ENCODE data around the gene ZNF200.
"Not testable (repeated sequence)": the region's sequence is repeated elsewhere in the genome, so short reads cannot be mapped to it uniquely, and the experiment has no call there.

The ZNF200 gene

GRCh38 chr16:3197694-3198333 lies 37.1 kb downstream of the ZNF200 start:
- DNase-seq, result not testable (repeated sequence)

- no peak for DNase-seq
Measured at GRCh38 chr16:3195975-3196374, 39.0 kb downstream of the ZNF200 start.

- DNase-seq, result no peak
Measured at GRCh38 chr16:3194792-3195191, 40.2 kb downstream of the ZNF200 start.

- no peak for DNase-seq
Measured at GRCh38 chr16:3193221-3194212, 41.4 kb downstream of the ZNF200 start.

GRCh38 chr16:3192476-3193019 lies 42.4 kb downstream of the ZNF200 start:
- DNase-seq, result no peak

GRCh38 chr16:3190949-3191353 lies 44.0 kb downstream of the ZNF200 start:
- DNase-seq, result no peak

GRCh38 chr16:3189869-3190268 lies 45.1 kb downstream of the ZNF200 start:
- no peak for DNase-seq

GRCh38 chr16:3188925-3189825 lies 45.8 kb downstream of the ZNF200 start:
- DNase-seq, result peak; percentile 23

GRCh38 chr16:3188675-3188924 lies 46.4 kb downstream of the ZNF200 start:
- DNase-seq, result no peak

- peak; percentile 40 for DNase-seq
Measured at GRCh38 chr16:3187798-3188674, 46.9 kb downstream of the ZNF200 start, which contains the start of gene OR1F1. Gene OR1F1, plus strand, starts transcription at chr16:3188204.

- no peak for DNase-seq
Measured at GRCh38 chr16:3186946-3187690, 47.8 kb downstream of the ZNF200 start.

- DNase-seq, result no peak
Measured at GRCh38 chr16:3183445-3184139, 51.4 kb downstream of the ZNF200 start.

GRCh38 chr16:3182608-3183444 lies 52.1 kb downstream of the ZNF200 start:
- no peak for DNase-seq

GRCh38 chr16:3182293-3182607 lies 52.7 kb downstream of the ZNF200 start:
- not testable (repeated sequence) for DNase-seq

- no peak for DNase-seq
Measured at GRCh38 chr16:3180445-3180878, 54.5 kb downstream of the ZNF200 start.

- DNase-seq, result no peak
Measured at GRCh38 chr16:3179651-3180050, 55.3 kb downstream of the ZNF200 start.

GRCh38 chr16:3175157-3176093 lies 59.5 kb downstream of the ZNF200 start:
- no peak for DNase-seq

GRCh38 chr16:3174618-3175148 lies 60.3 kb downstream of the ZNF200 start:
- DNase-seq, result no peak

Measured in NCI-H1092 treated with DMSO at 0.1 percent for 48 hours (cell line).